DLD1 (cell line): ENCODE results near the gene C14orf39.
"Not testable (repeated sequence)": the region's sequence is repeated elsewhere in the genome, so short reads cannot be mapped to it uniquely, and the experiment has no call there.

Experiments
- in situ Hi-C: cut with HindIII; loops from 2 replicates; pipeline ENCODE4 v1.10.0; 2017; ENCODE audit warnings: low sequenced_read_pairs

Gene C14orf39

DNA sequence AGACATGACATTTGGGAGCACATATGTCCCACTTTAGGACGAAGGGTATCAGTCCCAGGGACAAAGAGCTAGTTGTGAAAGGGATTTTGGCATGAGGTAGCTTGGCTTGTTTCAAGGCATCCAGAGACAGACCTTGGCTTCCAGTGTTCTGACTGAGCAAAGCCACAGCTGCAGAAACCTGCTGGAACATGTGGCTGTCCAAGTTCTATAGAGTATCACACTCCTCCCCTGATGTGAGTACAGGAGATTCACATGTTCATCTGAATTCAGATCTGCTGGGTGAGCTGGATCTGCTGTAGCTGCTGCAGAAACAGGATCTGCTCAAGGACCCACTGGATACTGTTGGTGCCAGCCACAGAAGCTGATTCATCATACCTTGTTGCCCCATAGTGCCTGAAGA is 10.1 kb upstream of the C14orf39 start:
- in situ Hi-C loops: no loop called here

DNA sequence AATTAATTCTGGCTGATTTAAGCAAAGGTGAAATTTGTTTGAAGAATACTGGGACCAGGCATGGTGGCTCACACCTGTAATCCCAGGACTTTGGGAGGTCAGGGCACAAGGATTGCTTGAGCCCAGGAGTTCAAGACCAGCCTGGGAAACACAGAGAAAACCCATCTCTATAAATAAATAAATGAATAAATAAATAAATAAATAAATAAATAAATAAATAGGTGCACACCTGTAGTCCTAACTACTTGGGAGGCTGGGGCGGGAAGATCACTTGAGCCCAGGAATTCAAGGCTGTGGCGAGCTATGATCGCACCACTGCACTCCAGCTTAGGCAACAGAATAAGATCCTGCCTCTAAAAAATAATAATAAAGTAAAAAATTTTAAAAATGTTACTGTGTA is 4.4 kb upstream of the C14orf39 start:
- in situ Hi-C loops: no loop called here

DNA sequence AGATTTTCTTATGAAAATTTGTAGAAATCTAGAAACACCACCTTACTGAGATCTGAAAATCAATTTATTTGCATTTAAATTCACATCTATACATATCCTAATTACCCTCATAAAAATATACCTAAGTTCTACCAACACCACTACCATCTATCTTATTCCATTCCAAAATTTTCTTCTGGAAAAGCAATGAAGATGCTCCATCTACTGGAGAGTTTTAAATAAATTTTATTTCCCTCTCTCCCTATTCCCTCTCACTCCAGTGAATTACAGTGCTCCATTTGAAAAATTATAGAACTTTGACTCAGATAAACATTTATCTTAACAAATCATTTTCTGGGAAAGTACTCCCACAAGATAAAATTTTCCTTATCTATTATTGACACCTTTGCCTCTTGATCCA is 2.3 kb upstream of the C14orf39 start:
- in situ Hi-C loops: no loop called here

DNA sequence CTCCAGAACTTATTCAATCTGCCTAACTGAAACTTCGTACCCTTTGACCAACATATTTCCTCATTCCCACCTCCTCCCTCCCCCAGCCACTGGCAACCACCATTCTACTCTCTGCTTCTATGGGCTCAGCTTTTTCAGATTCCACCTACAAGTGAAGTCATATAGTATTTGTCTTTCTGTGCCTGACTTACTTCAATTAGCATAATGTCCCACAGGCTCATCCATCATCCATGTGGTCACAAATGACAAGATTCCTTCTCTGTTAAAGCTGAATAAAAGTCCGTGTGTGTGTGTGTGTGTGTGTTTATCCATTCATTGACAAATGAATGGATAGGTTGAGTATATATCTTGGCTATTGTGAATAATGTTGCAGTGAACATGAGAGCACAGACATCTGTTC is 1.3 kb upstream of the C14orf39 start:
- in situ Hi-C loops: no loop called here

DNA sequence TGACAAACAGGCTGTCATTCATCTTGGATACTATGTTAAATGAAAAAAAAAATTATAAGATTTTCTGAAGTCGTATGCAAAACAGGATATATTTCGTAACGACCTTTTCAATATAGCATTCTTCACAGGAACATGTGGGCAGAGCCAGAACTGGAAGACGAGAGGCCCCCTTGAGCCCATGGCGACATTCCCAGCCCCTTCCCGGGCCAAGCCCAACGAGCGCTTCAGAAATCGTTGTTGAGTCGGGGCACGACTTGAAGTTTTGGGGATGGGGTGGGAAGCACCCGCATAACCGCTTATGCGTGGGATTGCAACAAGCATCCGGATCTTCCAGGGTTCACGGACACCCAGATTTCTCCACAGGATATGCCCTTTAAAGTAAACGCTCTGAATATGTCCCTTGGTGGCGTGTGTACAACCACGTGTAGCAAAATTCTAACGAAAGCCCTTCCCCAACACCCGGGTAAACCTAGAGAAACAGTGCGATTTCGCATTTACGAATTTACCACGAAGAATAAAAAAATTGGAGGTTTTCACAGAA is 736 bp downstream of the C14orf39 start:
- in situ Hi-C loops: no loop called here

DNA sequence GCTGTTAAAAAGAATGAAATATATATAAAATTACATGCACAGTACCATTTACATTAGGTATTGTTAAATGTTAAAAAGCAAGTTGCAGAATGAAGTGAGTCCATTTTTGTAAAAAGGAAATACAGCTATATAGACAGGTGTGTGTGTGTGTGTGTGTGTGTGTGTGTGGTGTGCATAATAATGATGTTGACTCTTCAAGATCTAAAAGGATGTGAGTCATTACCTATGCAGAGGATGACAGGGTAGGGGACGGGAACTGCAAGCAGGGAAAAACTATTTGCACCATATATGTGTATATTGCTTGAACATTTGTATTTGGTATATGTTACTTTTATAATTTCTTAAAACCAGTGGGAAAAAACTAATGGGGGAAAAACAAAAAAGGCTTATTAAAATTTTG is 3.1 kb downstream of the C14orf39 start:
- in situ Hi-C loops: no loop called here

DNA sequence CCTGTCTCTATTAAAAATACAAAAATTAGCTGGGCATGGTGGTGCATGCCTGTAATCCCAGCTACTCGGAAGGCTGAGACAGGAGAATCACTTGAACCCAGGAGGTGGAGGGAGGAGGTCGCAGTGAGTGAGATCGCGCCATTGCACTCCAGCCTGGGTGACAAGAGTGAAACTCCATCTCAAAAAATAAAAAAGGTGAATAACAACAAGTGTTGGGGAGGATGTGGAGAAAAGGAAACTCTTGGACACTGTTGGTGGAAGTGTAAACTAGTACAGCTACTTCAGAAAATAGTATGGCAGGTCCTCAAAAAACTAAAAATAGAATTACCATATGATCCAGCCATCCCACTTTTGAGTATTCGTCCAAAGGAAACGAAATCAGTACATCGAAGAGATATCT is 5.6 kb downstream of the C14orf39 start:
- in situ Hi-C loops: not testable (repeated sequence)

DNA sequence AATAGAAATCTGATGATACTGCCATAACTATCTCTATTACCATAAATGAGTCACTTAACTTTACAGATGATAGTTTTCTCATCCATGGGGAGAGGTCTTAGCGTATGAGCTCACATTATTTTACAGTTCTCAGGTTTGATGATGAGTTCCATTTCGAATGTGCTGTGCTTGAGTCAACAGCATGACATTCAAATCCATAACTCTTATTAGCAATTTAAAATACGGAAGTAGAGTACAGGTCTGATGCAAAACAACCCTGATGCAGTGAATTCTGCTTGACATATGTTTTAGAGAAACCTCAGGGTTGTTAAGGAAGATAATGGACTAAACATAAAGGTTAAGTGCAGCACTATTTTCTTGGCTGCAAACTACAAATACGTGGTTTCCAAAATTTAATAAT is 30.0 kb downstream of the C14orf39 start:
- in situ Hi-C loops: no loop called here

DNA sequence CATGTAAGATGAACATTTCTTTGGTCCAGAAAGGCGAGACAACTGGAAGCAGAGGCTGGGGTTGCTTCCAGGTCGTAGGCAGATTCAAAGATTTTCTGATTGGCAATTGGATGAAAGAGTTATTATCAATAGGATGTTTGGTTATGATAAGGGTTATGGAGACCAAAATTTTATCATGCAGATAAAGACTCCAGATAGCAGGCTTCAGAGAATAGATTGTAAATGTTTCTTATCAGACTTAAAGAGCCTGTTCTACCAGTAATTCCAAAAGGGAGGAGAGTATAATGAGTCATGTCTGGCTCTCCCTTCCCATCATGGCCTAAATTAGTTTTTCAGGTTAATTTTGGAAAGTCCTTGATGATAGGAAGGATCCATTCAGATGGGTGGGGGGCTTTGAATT is 55.6 kb downstream of the C14orf39 start:
- in situ Hi-C loops: no loop called here

DNA sequence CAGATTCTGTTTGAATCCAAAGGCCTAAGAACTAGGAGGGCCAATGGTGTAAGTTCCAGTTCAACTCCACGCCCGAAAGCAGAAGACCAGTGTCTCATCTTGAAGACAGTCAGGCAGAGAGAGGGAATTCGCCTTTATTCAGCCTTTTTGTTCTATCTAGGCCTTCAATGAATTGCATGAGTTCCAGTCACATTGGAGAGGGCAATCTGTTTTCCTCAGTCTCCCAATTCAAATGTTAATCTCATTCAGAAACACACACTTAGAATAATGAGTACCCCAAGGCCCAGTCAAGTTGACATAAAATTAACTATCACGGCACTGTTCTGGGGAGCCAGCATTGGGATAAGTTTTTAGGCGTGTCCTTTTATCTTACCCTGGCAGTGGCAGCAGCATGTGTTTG is 65.8 kb downstream of the C14orf39 start:
- in situ Hi-C loops: no loop called here

DNA sequence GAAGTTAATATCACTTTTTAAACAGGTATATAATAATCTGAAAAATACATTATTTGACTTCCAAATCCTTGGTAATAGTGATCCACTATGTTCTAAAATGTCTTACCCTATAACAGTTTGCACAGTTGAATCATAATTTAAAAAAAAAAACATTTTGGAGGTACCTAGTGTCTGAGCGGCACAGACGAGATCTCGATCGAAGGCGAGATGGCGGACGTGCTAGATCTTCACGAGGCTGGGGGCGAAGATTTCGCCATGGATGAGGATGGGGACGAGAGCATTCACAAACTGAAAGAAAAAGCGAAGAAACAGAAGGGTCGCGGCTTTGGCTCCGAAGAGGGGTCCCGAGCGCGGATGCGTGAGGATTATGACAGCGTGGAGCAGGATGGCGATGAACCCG is 88.3 kb downstream of the C14orf39 start:
- in situ Hi-C loops: not testable (repeated sequence)

DNA sequence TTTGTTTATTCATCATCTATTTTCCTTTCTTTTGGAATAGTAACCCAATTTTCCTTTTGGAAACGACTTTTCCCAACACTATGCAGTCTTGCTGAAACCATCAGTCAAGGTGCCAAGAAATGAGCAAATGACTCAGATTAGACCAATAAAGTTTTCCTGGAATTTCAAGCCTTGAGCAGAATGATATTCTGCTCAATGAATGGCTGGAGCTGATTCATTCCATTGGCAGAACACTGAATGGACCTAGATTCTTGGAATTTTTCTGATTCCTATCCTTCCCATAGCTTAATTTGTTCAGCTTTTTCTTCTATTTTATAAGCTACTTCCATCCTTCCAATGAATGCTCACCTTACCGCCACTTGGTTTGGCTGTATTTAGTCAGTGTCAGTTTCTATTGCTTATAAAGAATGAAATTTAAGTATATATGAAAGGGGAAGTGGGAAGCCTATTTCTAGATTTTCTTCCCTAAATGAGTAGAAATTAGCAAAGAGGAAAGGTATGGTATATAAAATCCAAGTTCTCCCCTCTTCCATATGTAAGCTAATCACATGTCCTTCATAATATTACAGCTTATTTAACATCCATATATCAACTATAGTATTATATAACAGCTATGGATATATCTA is 89.0 kb downstream of the C14orf39 start:
- in situ Hi-C loops: no loop called here
